NCI-H82 (cell line): ENCODE results near the gene PSMF1.
"Not testable (repeated sequence)": the region's sequence is repeated elsewhere in the genome, so short reads cannot be mapped to it uniquely, and the experiment has no call there.

ENCODE experiments used
- DNase-seq: peaks from one replicate; lab custom pipeline; 2025; lab: John Stamatoyannopoulos, UW

The PSMF1 gene

DNA sequence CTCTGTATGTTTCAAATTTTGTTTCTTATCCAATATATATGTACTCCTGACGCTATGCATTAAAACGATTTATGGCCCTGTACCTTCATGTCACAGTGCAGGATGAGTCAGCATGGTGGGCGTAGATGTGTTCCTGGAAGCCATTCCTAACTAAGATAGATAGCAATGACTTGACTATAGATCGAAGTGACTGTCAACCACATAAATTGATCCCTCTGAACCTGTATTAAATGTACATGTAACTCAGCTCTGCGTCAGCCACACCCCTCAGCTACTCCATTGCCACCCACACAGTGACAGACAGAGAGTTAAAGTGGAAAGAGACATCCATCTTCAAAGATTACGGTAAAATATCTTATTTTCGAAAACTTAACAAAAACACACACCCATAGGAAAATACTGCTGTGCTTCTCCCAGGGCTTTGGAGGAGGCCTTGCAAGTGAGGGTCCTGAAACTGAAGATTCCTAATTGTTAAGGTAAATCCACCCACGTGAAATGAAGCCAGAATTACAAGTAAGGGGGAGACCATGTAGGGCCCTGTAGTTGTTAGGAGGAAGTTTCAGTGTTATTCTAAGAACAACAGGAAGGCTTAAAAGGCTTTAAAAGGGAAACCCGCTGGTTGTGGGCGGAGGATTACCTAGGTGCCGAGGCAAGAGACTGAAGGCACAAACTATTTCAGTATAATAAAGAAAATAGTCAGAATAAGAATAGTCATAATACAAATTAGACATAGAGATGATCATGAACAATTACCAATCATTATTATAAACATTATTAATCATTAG, 97.2 kb downstream of the PSMF1 start:
- no peak for DNase-seq

DNA sequence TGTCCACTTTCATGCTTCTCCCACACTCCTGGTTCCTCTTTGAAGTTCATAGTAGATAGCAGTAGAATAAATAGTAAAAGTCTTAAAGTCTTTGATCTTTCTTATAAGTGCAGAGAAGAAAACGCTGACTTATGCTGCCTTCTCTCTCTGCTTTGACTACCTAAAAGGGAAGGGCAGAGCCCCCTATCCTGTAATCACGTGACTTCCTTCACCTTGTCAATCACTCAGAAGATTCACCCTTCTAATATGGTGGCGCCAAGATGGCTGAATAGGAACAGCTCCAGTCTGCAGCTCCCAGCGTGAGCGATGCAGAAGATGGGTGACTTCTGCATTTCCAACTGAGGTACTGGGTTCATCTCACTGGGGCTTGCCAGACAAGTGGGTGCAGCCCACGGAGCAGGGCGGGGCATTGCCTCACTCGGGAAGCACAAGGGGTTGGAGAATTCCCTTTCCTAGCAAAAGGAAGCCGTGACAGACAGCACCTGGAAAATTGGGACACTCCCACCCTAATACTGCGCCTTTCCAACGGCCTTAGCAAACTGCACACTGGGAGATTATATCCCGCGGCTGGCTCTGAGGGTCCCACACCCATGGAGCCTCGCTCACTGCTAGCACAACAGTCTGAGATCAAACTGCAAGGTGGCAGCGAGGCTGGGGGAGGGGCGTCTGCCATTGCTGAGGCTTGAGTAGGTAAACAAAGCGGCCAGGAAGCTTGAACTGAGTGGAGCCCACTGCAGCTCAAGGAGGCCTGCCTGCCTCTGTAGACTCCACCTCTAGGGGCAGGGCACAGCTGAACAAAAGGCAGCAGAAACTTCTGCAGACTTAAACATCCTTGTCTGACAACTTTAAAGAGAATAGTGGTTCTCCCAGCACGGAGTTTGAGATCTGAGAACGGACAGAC, 98.4 kb downstream of the PSMF1 start:
- DNase-seq: not testable (repeated sequence)
